Activated CD4-positive, alpha-beta memory T cell treated with anti-CD3 and anti-CD28 coated beads, Interleukin-2, amount 10 ng/mL, durations not matched to agents 7 days and 5 days (primary cell): Measurements from ENCODE around the gene ARCN1. TPM values are rescaled to one million over a fixed set of nuclear protein-coding genes. Genes with fewer than 3 reads are reported as not detected.
A peak's percentile ranks its signal among the peaks of the same experiment; 100 is the strongest.
"Not testable (repeated sequence)": the region's sequence is repeated elsewhere in the genome, so short reads cannot be mapped to it uniquely, and the experiment has no call there.

Experiments used
- CTCF ChIA-PET: fragments of 350-600 bp; sonication (Branson Sonifier 250); formaldehyde crosslinking; loops from one replicate; lab custom pipeline; 2021; ENCODE audit warnings: antibody characterized with exemption, inconsistent platforms; lab: Charles Lee
- POLR2A ChIA-PET: fragments of 350-600 bp; sonication (Branson Sonifier 250); formaldehyde crosslinking; loops from one replicate; lab custom pipeline; 2021; ENCODE audit warnings: antibody characterized with exemption; lab: Charles Lee
- DNase-seq: peaks from one replicate; pipeline ENCODE4 v3.0.0-alpha.2; 2020
- H3K27ac Mint-ChIP-seq: one replicate; pipeline ENCODE4 v1.8.0; 2021; ENCODE audit warnings: mild to moderate bottlenecking, mixed read lengths
- H3K27me3 Mint-ChIP-seq: one replicate; pipeline ENCODE4 v1.8.0; 2021; ENCODE audit warnings: mixed read lengths
- H3K36me3 Mint-ChIP-seq: one replicate; pipeline ENCODE4 v1.8.0; 2021; ENCODE audit warnings: low read depth, mixed read lengths
- H3K4me1 Mint-ChIP-seq: one replicate; pipeline ENCODE4 v1.8.0; 2021; ENCODE audit warnings: mixed read lengths
- H3K4me3 Mint-ChIP-seq: one replicate; pipeline ENCODE4 v1.8.0; 2021; ENCODE audit warnings: mild to moderate bottlenecking, mixed read lengths
- H3K9me3 Mint-ChIP-seq: one replicate; pipeline ENCODE4 v1.8.0; 2021; ENCODE audit warnings: mixed read lengths
- total RNA-seq, 2 experiments: library from RNA; stranded (reverse); gene quantifications; one replicate each; pipeline ENCODE4 v1.2.3, GENCODE V29; 2021

The ARCN1 gene
- total RNA-seq, 2 experiments from 2014 or later: 138 to 141 TPM

- no peak for DNase-seq
- CTCF ChIA-PET: interaction anchor here (1.8 to 3.7 kb wide), 2 partner anchors 8 to 15 kb away, joined by 8 to 69 read pairs; no protein-coding TSS in a partner anchor
- peak overlapping the region; percentile 19 for H3K27ac Mint-ChIP-seq
Measured at GRCh38 chr11:118596224-118597146, 24.3 kb downstream of the ARCN1 start.

GRCh38 chr11:118597556-118597955, 25.3 kb downstream of the ARCN1 start:
- H3K27me3 Mint-ChIP-seq: no peaks in the 10 kb centered on the region
- DNase-seq: no peak
- POLR2A ChIA-PET: no interaction called here
- peaks cover 22% of the 10 kb centered on the region for H3K4me1 Mint-ChIP-seq
- peaks cover 76% of the 10 kb centered on the region for H3K36me3 Mint-ChIP-seq
- H3K27ac Mint-ChIP-seq: no peak overlapping the region
- CTCF ChIA-PET: interaction anchor here (0.9 kb wide), 1 partner anchor 14 kb away, joined by 5 read pairs; no protein-coding TSS in a partner anchor
- no peaks in the 10 kb centered on the region for H3K9me3 Mint-ChIP-seq
- H3K4me3 Mint-ChIP-seq: no peak overlapping the region

More at GRCh38 chr11:118596224-118597146, 24.3 kb downstream of the ARCN1 start:
- POLR2A ChIA-PET: no interaction called here
- H3K4me3 Mint-ChIP-seq: no peak overlapping the region
- no peaks in the 10 kb centered on the region for H3K9me3 Mint-ChIP-seq
- H3K27me3 Mint-ChIP-seq: no peaks in the 10 kb centered on the region
- H3K4me1 Mint-ChIP-seq: peaks cover 22% of the 10 kb centered on the region
- peaks cover 70% of the 10 kb centered on the region for H3K36me3 Mint-ChIP-seq

DNA sequence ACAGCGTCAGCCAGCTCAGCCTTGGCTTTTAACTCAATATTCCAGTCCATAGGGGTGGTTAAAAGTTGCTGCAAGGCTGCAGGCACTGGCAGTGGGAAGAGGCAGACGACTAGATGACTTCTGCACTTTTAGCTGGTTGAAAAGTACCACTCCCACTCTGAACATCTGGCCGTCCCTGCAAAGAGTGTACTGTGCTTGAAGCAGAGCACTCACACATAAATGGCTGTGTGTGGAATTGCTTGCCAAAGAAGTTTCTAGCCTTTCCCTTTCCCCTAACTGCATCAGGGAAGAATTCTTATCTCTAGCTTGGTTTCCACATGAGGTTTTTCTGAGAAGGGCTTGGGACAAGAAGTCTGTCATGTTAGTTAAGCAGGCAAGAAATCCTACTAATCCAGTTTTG, 30.1 kb downstream of the ARCN1 start:
- Mint-ChIP-seq H3K9me3 (no peaks in the 10 kb centered on the region), H3K4me3 (no peak overlapping the region), H3K27ac (no peak overlapping the region), H3K4me1 (peaks cover 5% of the 10 kb centered on the region), H3K36me3 (peaks cover 44% of the 10 kb centered on the region), H3K27me3 (peaks cover 12% of the 10 kb centered on the region)
- ChIA-PET CTCF (interaction anchor here (1.6 kb wide), 1 partner anchor 87 kb away, joined by 3 read pairs; no protein-coding TSS in a partner anchor), POLR2A (no interaction called here)
- DNase-seq: no peak

DNA sequence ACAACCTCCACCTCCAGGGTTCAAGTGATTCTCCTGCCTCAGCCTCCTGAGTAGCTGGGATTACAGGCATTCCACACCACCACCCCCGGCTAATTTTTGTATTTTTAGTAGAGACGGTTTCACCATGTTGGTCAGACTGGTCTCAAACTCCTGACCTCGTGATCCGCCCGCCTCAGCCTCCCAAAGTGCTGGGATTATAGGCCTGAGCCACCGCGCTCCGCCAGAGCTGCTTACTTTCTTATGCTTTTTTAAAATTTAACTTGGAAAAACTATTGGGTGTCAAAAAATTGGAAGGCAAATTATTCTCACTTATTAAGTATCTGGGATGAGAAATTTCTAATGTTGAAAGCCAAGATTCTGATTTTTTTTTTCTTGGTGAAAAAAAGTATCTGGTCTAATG, 31.5 kb downstream of the ARCN1 start:
- Mint-ChIP-seq H3K36me3 (peaks cover 38% of the 10 kb centered on the region), H3K27me3 (peaks cover 18% of the 10 kb centered on the region)
- not testable (repeated sequence) for H3K4me3 Mint-ChIP-seq, DNase-seq, H3K27ac Mint-ChIP-seq, H3K9me3 Mint-ChIP-seq, H3K4me1 Mint-ChIP-seq
- CTCF ChIA-PET: interaction anchor here (1.3 to 1.9 kb wide), 2 partner anchors 8 to 10 kb away, joined by 4 to 8 read pairs; no protein-coding TSS in a partner anchor
- POLR2A ChIA-PET: interaction anchor here (0.7 to 1.1 kb wide), 4 partner anchors 8 to 31 kb away, joined by 3 read pairs; partner anchors contain the start of gene ARCN1

DNA sequence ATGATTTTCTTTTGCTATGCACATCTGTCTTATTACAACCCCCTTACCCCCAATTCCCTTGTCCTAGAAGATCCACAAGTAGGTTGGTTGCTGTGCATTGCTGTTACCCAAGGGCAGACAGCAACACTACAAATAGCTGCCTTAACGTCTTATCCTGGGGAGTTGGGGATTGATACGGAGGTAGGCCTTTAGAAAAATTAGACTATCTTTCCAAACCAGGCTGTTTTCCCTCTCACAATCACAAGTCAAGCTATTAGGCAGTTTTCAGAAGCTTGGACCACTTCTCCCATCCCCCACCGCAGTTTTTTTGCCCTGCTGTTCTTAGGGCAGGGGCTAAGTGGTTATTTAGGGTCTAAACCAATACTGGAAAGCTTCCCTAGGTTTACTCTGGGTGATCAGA, 32.4 kb downstream of the ARCN1 start:
- Mint-ChIP-seq H3K4me3 (no peak overlapping the region), H3K27ac (no peak overlapping the region), H3K4me1 (peaks cover 16% of the 10 kb centered on the region), H3K9me3 (no peaks in the 10 kb centered on the region), H3K27me3 (peaks cover 27% of the 10 kb centered on the region), H3K36me3 (peaks cover 40% of the 10 kb centered on the region)
- POLR2A ChIA-PET: interaction anchor here (0.9 to 1.1 kb wide), 2 partner anchors 9 to 32 kb away, joined by 3 read pairs; partner anchors contain the start of gene ARCN1
- no peak for DNase-seq
- CTCF ChIA-PET: interaction anchor here (0.6 to 1.9 kb wide), 3 partner anchors 9 to 208 kb away, joined by 3 to 8 read pairs (median 4); no protein-coding TSS in a partner anchor

- no peaks in the 10 kb centered on the region for H3K9me3 Mint-ChIP-seq
- ChIA-PET POLR2A (interaction anchor here (1.0 kb wide), 1 partner anchor 23 kb away, joined by 3 read pairs; no protein-coding TSS in a partner anchor), CTCF (interaction anchor here (0.6 to 1.9 kb wide), 3 partner anchors 8 to 209 kb away, joined by 3 to 8 read pairs (median 4); no protein-coding TSS in a partner anchor)
- H3K36me3 Mint-ChIP-seq: peaks cover 33% of the 10 kb centered on the region
- no peak overlapping the region for H3K27ac Mint-ChIP-seq
- DNase-seq: no peak
- peaks cover 21% of the 10 kb centered on the region for H3K4me1 Mint-ChIP-seq
- no peak overlapping the region for H3K4me3 Mint-ChIP-seq
- H3K27me3 Mint-ChIP-seq: peaks cover 34% of the 10 kb centered on the region
Measured at GRCh38 chr11:118605116-118605867, 33.1 kb downstream of the ARCN1 start.

DNA sequence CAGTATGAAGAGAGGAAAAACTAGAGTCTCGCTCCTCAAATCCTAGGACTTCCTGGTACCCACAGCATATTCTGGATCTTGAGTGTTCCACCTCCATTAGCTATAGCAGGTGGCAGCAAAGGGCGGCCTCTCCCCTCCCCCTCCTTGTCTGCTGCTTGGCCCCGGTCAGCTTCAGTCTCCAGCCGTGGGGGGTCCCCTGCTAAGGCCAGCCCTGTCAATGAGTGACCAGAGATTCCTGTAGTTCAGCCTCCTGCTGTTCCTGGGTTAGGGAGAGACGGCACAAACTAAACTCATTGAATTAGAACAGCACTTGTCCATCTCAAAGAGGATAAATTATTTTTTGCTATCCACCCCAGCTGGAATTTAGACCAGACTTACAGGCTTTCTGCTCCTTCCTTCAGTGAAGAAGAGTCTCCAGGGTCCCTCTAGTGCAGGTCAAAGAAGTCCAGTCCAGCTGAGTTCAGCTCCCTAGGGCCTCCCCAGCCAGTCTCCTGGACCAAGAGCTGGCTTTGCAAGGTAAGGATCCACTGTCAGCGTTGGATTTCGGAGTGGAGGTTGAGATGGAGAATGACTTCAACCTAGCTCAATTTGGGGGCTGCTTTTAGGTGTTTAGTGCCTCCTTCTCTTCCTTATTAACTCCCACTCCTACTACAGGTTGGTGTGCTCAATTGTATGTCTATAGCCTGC, 34.1 kb downstream of the ARCN1 start:
- H3K36me3 Mint-ChIP-seq: peaks cover 28% of the 10 kb centered on the region
- no peaks in the 10 kb centered on the region for H3K9me3 Mint-ChIP-seq
- CTCF ChIA-PET: interaction anchor here (1.7 kb wide), 1 partner anchor 34 kb away, joined by 4 read pairs; no protein-coding TSS in a partner anchor
- peak overlapping the region; percentile 24 for H3K4me3 Mint-ChIP-seq
- peaks cover 37% of the 10 kb centered on the region for H3K27me3 Mint-ChIP-seq
- H3K4me1 Mint-ChIP-seq: peaks cover 25% of the 10 kb centered on the region
- POLR2A ChIA-PET: interaction anchor here (1.0 to 1.2 kb wide), 2 partner anchors 11 to 24 kb away, joined by 3 read pairs; no protein-coding TSS in a partner anchor
- no peak overlapping the region for H3K27ac Mint-ChIP-seq
- DNase-seq: no peak

DNA sequence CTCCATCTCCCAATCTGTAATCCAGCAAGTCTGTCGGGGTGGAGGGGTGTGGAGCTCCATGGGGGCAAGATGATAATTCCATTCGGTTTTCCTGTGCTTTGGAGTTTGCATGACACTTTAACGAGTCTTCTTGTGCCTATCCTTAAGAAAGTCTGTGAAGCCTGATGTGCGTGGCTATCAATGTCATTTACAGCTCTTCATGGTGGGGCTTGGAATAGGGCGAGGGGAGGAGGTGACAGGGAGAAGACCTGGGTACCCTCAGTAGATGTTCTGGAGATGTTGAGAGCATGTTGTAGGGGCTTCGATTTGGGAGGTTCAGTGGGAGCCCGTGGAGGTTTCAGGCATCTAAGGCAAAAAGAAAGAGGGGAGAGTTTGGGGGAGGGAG, 34.6 kb downstream of the ARCN1 start:
- no peaks in the 10 kb centered on the region for H3K9me3 Mint-ChIP-seq
- no peak for DNase-seq
- ChIA-PET CTCF (interaction anchor here (1.7 kb wide), 1 partner anchor 34 kb away, joined by 4 read pairs; no protein-coding TSS in a partner anchor), POLR2A (interaction anchor here (1.0 to 1.2 kb wide), 2 partner anchors 12 to 34 kb away, joined by 3 read pairs; no protein-coding TSS in a partner anchor)
- peaks cover 26% of the 10 kb centered on the region for H3K4me1 Mint-ChIP-seq
- H3K4me3 Mint-ChIP-seq: peak overlapping the region; percentile 24
- peaks cover 23% of the 10 kb centered on the region for H3K36me3 Mint-ChIP-seq
- H3K27me3 Mint-ChIP-seq: peaks cover 38% of the 10 kb centered on the region
- H3K27ac Mint-ChIP-seq: no peak overlapping the region

DNA sequence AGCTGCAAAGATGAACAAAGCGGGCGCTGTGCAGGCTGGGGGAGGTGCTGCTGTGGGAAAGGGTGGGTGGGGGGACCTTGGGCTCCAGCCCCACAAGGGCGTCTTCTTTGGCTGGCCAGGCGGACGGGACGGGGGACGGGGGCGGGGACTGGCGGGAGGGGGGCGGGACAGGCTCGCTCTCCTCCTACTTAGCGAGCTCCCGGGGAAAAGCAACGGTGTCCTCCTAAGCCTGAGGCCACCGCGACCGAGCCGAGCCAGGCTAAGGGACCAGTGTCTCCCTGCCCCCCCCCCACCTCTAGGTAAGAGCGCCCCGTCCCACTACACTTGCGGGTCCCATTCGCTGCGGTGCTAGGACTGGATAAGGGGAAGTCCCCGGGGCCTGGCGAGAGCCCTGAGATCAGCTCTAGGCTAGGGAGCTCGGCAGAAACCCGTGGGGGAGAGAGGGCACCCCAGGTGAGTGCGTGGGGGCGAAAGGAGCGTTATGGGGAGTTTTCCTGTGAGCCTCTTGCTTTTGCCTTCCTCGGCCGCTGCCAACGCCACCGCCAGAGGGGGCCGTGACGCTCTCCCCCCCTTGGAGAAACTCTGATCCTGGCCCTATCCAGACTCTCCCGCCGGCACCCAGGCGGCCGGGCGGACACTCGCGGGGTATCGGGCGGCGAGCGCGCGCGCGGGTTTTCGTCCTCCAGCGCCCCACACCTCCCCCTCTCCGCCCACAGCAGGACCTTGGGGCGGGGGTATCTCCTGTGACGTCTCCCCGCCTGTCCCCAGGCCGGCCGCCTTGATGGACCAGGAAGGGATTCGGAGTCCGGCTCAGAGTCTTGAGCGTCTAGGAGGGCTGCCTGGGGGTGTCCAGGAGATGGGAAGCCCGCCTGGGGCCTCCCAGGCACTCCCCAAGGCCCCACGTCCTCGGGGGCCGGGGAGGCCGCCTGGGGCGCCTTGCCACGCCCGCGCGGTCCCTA, 35.5 kb downstream of the ARCN1 start, which contains the start of gene PHLDB1:
Gene PHLDB1 (plus strand): TSS at position 215 of the 959 bp plus-strand sequence. CDS start 6,222 bp downstream, outside the sequence.
- Mint-ChIP-seq H3K27ac (no peak within 1 kb of the TSS), H3K27me3 (peaks cover 43% of the 10 kb centered on the region), H3K9me3 (no peaks in the 10 kb centered on the region), H3K4me3 (peak within 1 kb of the TSS; percentile 72), H3K36me3 (peaks cover 14% of the 10 kb centered on the region), H3K4me1 (peaks cover 26% of the 10 kb centered on the region)
- POLR2A ChIA-PET: interaction anchor here (1.0 to 1.8 kb wide), 2 partner anchors 35 to 172 kb away, joined by 3 to 7 read pairs; partner anchors contain the start of gene KMT2A
- CTCF ChIA-PET: interaction anchor here (1.0 to 6.6 kb wide), 4 partner anchors 7 to 33 kb away, joined by 3 to 69 read pairs (median 4); no protein-coding TSS in a partner anchor
- DNase-seq: no peak

- peaks cover 26% of the 10 kb centered on the region for H3K4me1 Mint-ChIP-seq
- H3K9me3 Mint-ChIP-seq: no peaks in the 10 kb centered on the region
- DNase-seq: peak; percentile 67
- ChIA-PET CTCF (interaction anchor here (0.7 to 6.6 kb wide), 9 partner anchors 8 to 465 kb away, joined by 3 to 69 read pairs (median 3); no protein-coding TSS in a partner anchor), POLR2A (interaction anchor here (1.0 to 1.8 kb wide), 3 partner anchors 35 to 173 kb away, joined by 5 to 7 read pairs (median 5); partner anchors contain the start of genes ARCN1 and KMT2A)
- H3K4me3 Mint-ChIP-seq: peak overlapping the region; percentile 72
- no peak overlapping the region for H3K27ac Mint-ChIP-seq
- peaks cover 45% of the 10 kb centered on the region for H3K27me3 Mint-ChIP-seq
- peaks cover 9% of the 10 kb centered on the region for H3K36me3 Mint-ChIP-seq
Measured at GRCh38 chr11:118608360-118609227, 36.4 kb downstream of the ARCN1 start.
